ENCODE data around the gene RANBP3L.
"Not testable (repeated sequence)": the region's sequence is repeated elsewhere in the genome, so short reads cannot be mapped to it uniquely, and the experiment has no call there.

Gene RANBP3L

GRCh38 chr5:36285837-36286615 lies 15.7 kb downstream of the RANBP3L start:
- no peak for DNase-seq

DNA sequence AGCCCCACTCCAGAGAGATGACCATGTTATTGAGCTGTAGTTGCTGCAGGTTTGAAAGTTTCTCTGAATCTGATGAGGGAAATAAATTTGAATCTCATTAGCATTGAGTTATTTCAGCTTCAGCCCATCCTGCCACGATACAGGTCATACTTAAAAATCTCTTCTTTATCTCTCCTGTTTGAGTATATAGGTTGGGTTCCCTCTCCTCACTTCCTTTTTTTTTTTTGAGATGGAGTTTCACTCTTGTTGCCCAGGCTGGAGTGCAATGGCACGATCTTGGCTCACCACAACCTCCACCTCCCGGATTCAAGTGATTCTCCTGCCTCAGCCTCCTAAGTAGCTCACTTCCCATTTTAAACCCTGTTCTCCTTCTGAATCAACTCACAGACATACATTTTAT lies 17.9 kb downstream of the RANBP3L start:
- DNase-seq = not testable (repeated sequence)

- no peak for DNase-seq
These were observed 20.1 kb downstream of the RANBP3L start for GRCh38 chr5:36281626-36282025.

DNA sequence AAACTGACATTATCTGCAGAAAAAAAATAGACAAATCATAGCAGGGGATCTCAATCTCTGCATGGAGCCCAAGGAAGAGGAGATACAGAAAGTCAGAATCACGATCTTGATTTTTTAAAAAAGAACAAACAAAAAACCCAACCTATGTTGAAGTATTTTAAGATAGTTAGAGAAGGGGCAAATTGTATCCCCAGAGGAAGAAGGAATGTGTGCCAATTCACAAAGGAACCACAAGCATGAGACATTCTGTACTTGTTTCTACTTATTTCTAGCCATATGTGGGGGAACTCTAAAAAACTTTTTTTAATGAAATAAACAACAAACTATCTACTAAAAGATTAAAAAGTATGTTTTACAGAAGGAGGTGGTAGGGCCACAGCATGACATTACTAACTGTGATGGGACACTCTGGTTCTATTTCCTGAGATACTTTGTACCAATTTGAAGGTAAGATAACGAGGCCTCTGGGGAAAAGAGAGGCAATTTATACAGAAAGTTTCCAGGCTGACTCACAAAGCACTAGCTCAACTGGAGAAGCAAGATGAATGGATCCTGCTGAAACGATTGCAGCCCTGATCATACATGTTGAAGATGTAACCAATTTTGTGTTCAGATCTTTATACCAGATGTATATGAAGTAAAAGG lies 22.5 kb downstream of the RANBP3L start:
- no peak for DNase-seq

DNA sequence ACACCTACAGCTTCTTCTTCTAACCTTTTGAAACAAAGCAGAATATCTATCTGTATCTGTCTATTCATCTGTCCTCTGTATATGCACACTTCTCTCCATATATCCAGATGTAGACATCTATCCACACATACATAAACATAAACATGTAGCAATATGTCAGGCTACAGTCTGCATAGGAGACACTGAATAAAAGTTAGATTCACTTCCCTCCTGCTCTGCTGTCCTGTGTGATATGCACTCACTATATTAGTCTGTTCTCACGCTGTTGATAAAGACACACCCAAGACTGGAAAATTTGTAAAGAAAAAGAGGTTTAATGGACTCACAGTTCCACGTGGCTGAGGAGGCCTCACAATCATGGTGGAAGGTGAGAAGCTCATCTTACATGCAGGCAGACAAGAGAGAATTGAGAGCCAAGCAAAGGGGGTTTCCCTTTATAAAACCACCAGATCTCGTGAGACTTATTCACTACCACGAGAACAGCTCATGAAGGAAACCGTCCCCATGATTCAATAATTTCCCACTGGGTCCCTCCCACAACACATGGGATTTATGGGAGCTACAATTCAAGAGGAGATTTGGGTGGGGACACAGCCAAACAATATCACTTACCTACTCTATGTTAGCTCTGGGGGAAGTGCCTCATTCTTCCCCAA lies 24.1 kb downstream of the RANBP3L start:
- DNase-seq = no peak

DNA sequence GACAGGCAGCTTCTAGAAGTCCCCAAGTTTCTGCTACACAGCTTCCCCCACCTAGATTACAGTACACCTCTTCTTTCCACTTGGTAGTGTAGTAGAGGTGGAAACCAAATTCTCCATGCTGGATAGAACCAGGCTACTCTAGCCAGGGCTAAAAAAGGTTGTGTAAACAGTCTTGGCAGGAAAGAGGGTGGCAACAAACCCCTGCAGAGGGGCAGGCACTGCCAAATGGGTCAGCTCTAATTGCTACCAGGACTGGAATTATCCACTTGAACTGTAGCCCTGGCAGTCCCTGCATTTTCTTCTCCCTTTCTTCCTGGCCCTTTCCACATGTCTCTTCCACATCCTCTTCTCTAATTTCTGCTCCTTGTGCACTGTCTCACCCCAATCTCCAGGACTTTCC lies 24.8 kb downstream of the RANBP3L start:
- no peak for DNase-seq

DNA sequence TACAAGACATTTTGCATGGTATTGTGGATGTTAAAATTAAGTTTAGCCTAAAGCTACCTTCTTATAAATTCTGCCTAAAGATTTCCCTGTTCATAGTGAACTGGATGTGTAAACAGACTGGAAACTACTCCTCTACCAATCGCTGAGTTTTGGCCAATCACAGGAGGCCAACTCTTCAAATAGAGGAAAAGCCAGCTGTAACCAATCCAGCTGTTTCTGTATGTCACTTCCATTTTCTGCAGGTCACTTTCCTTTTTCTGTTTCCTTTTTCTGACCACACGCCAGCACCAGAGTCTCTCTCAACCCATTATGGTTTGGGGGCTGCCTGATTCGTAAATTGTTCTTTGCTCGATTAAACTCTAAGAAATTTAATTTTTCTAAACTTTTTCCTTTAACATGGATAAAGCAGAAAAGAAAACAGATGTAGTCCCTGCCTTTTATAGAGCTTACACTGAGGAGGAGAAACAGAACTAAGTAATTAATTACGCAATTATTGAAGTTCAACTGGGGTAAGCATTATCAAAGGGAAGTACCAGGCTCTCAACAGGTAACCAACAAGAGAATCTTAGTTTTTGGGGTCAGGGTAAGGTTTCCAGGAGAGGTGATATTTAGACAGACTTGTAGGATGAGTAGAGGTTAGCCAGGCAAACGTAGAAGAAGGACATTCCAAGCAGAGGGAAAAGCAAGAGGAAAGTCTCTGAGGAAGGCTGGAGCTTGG lies 27.7 kb downstream of the RANBP3L start:
- no peak for DNase-seq

DNA sequence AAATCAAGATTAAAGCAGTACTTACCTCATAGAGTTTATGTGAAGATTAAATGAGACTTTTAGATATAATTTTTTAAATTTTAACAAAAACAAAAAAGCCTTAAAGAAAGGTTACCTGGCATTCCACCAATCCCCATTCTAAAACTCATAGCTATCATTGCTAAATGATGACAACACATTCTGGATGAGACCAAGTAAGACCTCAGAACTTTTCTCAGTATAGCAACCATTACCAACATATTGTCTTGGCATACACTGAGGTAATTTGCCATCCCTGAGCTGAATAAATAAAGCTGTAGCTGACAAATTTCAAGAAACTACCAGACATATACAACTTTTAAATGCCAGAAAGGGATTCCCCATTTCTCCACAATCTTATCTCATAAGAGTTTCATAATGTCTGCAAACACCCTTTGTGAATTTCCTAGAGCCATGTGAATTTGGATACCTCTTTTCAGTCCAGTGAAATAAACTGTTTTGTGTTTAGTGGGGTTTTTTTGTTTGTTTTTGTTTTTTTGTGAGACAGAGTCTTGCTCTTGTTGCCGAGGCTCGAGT lies 29.5 kb downstream of the RANBP3L start:
- DNase-seq = no peak

DNA sequence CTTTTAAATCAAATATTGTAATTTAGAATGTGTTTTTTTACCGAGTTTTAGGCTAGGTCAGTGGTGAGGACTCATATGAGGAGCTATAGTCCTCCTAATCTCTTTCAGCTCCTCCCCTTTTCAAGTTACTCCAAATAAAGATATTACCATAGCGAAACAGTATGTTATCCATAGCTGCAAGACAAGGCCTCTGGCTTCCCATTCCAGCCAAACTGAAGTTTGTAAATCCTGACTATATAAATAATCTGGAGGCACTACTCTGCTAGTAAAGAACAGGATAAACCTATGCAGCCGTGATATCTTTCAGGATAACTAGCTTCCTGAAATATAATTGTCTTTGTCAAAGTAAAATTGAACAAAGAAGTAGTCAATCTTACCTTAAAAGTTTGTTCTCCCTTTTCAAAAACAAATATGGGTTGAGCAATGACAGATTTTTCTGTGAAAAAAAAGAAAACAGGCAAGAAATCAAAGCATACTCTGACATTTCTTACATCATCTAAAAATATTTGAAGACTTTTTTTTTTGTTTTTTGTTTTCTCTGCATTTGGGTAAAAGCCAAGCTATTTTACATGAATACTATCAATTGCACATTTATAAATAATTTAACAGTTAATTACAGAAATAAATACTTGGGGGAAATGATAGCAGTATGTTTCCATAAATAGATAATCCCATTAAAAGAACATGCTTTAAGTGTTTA lies 30.7 kb downstream of the RANBP3L start:
- DNase-seq = no peak

DNA sequence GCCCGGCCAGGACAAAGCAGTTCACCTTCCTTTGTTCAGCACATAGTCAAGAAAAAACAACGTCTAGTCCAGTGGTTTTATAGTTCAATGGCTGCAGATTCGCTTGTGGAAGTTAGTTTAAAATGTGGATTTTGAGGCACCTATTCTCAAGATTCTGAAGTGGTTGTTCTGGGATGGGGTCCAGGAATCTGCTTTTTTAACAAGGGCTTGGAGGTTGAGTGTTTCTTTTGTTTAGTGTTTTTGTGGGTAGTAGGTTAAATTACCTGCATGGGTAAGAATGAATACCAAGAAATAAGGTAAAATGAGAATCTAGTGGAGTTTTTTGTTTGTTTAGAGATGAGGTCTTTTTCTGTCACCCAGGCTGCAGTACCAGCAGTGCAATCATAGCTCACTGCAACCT lies 31.5 kb downstream of the RANBP3L start:
- no peak for DNase-seq

DNA sequence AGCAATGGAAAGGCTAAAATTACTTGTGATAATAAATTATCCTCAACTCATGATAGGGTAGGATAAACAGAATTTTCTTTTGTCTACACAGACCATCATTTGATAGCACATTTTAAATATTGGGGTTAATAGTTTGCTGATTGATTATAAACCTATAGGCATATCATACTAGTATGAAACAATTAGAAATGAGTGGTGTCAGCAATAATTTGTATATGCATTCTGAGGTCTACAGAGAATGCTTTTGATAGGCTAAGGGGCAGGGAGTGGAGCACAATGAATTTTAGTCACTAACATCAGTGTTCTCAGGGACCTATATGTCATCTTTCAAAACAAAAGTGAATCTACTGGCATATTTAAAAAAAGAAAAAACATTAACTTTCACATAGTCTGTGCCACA lies 32.2 kb downstream of the RANBP3L start:
- DNase-seq = no peak

GRCh38 chr5:36267905-36268304 lies 33.8 kb downstream of the RANBP3L start:
- no peak for DNase-seq

DNA sequence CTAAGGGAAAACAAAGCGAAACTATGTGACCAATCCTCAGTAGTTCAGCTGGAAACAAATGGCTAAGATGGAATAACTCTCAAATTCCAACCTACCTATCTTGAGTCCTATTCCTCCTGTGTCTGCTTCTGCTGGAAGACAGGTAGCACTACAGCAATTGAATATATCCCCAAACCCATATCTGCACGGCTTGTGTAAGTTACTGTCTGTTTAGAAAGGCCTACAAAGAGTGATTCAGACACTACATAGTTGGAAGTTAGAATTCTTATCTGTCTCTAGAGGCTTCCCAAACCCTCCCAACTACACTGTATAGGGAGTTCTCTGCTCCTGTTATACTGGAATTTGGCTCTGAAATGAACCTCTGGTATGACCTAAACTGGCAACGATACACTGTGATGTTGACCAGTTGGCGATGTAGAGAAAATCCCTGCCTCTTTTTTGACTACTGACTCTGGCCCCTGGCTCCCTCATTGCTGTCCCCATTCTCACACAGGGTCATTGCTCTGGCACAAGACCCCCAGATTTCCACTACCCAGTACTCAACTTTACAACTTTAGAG lies 37.4 kb downstream of the RANBP3L start:
- DNase-seq = no peak

GRCh38 chr5:36261186-36261585 lies 40.5 kb downstream of the RANBP3L start:
- no peak for DNase-seq

DNA sequence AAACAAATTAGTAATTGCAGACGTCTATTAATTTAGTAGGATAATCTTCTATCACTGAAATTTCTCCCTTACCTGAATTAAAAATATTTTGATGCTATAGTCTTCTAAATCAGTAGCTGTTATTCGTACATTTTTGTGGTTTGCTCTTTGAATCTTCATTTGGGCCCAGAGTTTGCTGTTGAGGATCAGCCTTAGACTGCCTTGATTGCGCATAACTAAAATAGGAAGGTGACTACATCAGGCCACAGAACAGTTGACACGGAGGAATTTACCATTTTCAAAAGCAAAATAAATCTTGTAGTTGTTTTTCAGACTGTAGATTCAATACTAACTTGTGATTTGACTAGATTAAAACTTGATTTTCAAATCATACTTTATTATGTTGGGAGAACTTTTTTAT lies 48.1 kb downstream of the RANBP3L start:
- no peak for DNase-seq

- DNase-seq = no peak
These were observed 48.9 kb downstream of the RANBP3L start for GRCh38 chr5:36252722-36253365.

- no peak for DNase-seq
These were observed 50.5 kb downstream of the RANBP3L start for GRCh38 chr5:36251218-36251617.

DNA sequence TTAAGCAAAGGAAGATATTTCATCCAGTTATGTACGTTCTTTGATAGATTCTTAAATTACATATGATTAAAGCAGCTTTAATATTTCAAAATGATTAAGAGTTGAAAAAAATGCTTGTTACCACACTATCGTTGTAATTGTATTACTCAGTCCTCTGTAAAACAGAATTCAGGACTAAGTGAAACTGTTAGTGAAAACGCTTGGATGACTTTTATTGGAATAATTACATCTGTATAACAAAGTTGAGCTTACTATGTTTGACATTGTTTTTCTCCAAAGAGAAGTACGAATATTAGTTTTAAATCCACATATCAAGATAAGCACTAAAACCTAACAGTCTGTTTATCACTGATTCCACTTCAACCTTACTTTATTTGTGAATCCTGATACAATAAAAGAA lies 51.3 kb downstream of the RANBP3L start:
- no peak for DNase-seq

DNA sequence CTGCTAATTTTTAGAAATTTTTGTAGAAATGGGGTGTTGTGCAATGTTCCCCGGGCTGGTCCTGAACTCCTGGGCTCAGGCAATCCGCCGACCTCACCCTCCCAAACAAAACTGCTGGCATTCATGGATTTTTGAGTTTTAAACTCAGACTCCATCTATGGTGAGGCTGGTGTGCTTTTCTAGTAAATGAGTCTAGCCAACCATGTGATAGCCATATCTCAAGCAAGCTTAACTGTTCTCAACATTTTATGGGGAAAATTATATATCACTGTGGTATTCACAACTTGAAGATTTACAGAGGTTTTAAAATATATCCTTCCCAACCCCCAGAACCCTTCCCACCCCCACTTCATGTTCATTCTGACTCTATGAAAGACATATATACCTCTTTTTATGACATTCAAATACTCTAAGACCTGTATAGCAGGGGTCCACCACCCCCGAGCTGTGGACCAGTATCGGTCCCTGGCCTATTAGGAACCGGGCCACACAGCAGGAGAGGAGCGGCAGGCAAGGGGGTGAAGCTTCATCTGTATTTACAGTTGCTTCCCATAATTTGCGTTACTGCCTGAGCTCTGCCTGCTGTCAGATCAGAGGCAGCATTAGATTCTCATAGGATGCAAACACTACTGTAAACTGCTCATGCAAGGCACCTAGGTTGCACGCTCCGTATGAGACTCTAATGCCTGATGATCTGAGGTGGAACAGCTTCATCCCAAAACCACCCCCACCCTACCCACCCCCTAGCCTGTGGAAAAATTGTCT lies 55.5 kb downstream of the RANBP3L start:
- DNase-seq = no peak

DNA sequence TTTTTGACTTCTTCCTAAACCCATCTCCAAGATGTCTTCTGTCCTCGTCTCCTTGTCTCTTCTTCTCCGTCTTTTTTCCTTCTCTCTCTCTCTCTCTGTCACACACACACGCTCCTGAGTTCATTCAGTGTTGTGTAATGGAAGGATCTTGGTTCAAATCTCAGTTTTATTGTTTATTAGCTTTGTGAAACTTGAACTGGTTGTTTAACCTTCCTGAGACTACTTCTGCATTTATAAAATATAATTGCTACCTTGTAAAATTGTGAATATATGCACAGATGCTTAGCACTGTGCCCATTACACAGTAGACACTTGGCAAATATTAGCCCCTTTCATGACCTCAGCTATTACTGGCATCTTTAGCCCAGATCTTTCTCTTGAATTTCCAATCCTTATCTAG lies 57.6 kb downstream of the RANBP3L start:
- no peak for DNase-seq

- DNase-seq = no peak
These were observed 58.0 kb downstream of the RANBP3L start for GRCh38 chr5:36243653-36244052.
